Measurements from ENCODE around the gene RFX4.
"Not testable (repeated sequence)": the region's sequence is repeated elsewhere in the genome, so short reads cannot be mapped to it uniquely, and the experiment has no call there.

RFX4 gene

GRCh38 chr12:106692896-106693820 lies 110.4 kb downstream of the RFX4 start:
- no peak for DNase-seq

- no peak for DNase-seq
Measured at GRCh38 chr12:106696071-106696470, 113.3 kb downstream of the RFX4 start.

- DNase-seq = no peak
Measured at GRCh38 chr12:106696681-106697417, 114.0 kb downstream of the RFX4 start.

- no peak for DNase-seq
Measured at GRCh38 chr12:106704081-106704480, 121.3 kb downstream of the RFX4 start.

DNA sequence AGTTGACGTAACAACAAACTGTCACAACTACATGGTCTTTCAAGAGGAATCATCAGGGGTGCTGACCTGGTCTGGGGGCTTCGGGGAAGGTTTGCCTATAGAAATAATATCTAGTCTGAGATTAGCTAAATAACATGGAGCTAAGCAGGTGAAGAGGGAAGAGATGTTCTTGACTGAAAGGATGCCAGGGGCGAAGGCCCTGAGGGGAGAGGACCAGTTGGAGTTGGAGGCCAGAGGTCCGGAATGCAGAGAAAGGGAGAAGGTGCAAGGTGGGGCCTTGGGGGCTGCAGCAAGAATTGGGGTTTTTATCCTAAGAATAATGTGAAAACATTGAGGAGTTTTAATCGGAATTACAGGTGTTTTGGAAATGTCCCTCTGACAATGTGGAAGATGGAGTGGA lies 123.2 kb downstream of the RFX4 start:
- no peak for DNase-seq

DNA sequence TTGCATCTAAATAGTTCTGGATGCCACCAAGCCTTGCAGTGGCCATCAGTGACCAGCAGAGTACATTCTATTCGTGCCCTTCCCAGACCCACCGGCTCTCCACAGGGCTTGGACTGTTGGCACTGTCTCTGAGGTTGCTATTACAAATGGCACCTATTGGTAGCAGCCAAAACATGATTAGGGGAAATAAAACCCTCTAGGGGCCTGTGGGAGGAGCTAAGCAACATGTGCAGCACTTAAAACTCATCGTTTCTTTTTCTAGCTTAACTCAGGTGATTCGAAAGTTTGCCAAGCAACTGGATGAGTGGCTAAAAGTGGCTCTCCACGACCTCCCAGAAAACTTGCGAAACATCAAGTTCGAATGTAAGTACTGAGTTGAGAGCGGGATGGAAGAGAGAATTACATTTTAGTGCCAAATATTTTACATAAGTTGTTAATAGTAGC lies 126.3 kb downstream of the RFX4 start:
- DNase-seq = no peak

DNA sequence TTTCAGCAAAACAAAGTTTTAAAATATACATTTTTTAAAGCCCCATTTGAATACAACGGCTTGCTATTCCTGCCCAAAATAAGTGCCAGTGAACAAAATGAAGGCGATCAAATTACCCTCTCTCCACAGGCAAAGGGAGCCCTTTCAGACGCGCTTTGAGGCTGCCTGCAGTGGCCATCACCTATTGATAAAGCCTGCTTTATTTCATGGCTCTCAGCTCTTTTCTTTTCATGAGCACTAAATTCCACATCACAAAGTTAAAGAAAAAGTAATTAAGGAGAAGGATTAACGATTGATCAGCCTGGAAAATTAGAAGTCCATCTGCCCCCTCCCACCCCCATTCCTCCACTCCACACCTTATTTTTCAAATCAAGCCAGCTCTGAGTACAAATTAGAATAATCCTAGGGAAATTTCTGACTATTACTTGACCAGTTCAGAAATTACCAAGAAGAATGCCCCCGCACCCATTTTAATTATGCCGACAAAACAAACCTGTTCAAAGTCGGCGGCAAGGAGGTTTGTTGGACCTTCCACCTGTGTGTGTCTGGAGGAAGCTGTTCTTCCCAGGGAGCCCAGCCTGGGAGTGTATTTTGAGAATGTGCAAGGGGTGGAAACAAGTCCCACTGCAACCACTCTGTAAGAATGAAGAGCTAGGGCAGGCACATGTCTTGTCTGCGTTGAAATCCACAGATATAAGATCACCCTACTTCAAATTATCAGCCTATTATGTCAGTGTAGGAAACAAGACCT lies 127.5 kb downstream of the RFX4 start:
- DNase-seq = no peak

GRCh38 chr12:106711316-106711715 lies 128.5 kb downstream of the RFX4 start:
- DNase-seq = no peak

GRCh38 chr12:106712768-106713167 lies 130.0 kb downstream of the RFX4 start:
- DNase-seq = no peak

- DNase-seq = no peak
Measured at GRCh38 chr12:106714926-106715325, 132.1 kb downstream of the RFX4 start.

- no peak for DNase-seq
Measured at GRCh38 chr12:106715582-106715981, 132.8 kb downstream of the RFX4 start.

- DNase-seq = no peak
Measured at GRCh38 chr12:106717673-106718072, 134.9 kb downstream of the RFX4 start.

DNA sequence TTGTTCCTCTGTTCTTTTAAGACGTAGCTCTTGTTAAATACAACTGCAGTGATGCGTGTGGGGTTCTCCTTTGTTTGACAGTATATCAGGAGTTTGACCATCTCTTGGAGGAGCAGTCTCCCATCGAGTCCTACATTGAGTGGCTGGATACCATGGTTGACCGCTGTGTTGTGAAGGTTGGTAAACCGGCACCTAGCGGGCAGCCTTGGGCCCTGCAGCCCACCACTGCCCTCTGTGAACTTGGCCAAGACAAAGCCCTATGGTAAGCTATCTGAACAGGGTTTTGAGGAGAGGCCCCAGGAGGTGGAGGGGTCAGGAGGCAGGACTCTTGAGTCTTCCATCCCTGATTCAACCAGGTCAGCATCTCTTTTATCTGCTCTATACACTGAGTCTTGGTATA lies 137.1 kb downstream of the RFX4 start:
- DNase-seq = no peak

- no peak for DNase-seq
Measured at GRCh38 chr12:106720696-106721095, 137.9 kb downstream of the RFX4 start.

DNA sequence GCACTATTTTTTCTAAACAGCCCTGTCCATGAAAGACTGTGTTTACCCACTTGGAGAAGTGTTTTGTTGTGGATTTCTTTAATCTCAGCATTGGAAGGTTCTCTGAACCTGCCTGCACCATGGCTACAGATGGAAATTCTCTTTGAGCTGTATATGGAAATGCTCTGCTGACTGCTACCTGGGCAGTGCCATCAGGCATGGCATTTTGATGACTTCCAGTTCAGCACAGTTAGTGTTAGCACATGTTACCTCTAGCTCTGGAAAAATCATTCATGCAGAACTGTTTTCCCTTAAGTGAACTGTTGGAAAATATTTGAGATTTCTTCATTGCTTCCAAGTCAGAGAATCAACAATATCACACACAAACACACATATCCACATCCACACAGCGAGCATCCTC lies 139.1 kb downstream of the RFX4 start:
- no peak for DNase-seq

DNA sequence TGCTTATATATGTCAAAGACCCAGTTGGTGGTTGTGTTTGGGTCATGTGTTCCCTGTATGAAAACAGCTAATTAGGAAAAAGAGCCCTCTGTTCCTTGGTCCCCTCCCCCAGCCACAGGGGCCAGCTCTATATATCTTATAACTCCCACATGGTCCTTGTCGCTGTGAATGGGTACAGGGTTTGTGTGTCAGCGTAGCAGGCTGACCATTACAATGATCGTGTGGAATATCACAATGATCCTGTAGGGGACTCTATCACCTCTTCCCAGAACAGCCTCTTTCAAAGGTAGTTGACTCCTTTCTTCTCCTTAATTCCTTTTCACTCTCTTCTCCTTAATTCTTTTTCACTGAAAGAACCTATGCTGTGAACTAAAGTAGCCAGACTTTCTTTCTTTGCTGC lies 140.0 kb downstream of the RFX4 start:
- no peak for DNase-seq

- no peak for DNase-seq
Measured at GRCh38 chr12:106723416-106723815, 140.6 kb downstream of the RFX4 start.

- DNase-seq = no peak
Measured at GRCh38 chr12:106724116-106724515, 141.3 kb downstream of the RFX4 start.

- DNase-seq = no peak
Measured at GRCh38 chr12:106724934-106725333, 142.1 kb downstream of the RFX4 start.

- not testable (repeated sequence) for DNase-seq
Measured at GRCh38 chr12:106726603-106727202, 143.9 kb downstream of the RFX4 start.

GRCh38 chr12:106729611-106730010 lies 146.8 kb downstream of the RFX4 start:
- DNase-seq = no peak

- DNase-seq = no peak
Measured at GRCh38 chr12:106732890-106733289, 150.1 kb downstream of the RFX4 start.

GRCh38 chr12:106733660-106734059 lies 150.9 kb downstream of the RFX4 start:
- no peak for DNase-seq

Data from femur (tissue), 1 donor.